ENCODE measurements around the gene GRID2.
"Not testable (repeated sequence)": the region's sequence is repeated elsewhere in the genome, so short reads cannot be mapped to it uniquely, and the experiment has no call there.

GRID2 gene

DNA sequence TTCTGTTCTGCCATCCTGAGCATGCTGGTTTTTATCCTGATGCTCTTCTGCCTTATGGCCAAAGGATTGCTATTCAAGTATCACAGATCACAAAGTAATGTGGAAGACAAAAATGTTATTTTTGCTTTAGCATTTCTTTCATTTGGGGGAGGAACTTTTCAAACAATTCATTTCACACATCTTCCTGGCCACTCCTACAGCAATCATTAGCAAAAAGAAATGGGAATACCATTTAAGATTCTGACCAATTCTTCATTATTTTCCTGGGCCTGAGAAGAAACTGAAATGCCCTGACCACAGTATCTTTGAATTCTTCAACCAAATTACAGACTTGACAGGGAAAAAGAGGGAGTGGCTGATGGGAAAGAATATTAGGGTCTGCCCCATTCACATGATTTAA lies 38.0 kb upstream of the GRID2 start:
- Histone ChIP-seq H3K27ac (ENCODE audit: low read depth, low read length) (no peak overlapping the region), H3K4me3 (ENCODE audit: low read depth, low read length) (no peak overlapping the region), H3K4me1 (ENCODE audit: control insufficient read depth, insufficient read depth, low read length) (peaks cover 14% of the 10 kb centered on the region), H3K9ac (ENCODE audit: low read length) (no peak overlapping the region), H3K27me3 (ENCODE audit: control insufficient read depth, insufficient read depth, low read length) (no peaks in the 10 kb centered on the region), H3K9me3 (ENCODE audit: control insufficient read depth, insufficient read depth, low read depth, low read length) (no peaks in the 10 kb centered on the region), H3K36me3 (ENCODE audit: control insufficient read depth, insufficient read depth, low read length) (peaks cover 100% of the 10 kb centered on the region)

DNA sequence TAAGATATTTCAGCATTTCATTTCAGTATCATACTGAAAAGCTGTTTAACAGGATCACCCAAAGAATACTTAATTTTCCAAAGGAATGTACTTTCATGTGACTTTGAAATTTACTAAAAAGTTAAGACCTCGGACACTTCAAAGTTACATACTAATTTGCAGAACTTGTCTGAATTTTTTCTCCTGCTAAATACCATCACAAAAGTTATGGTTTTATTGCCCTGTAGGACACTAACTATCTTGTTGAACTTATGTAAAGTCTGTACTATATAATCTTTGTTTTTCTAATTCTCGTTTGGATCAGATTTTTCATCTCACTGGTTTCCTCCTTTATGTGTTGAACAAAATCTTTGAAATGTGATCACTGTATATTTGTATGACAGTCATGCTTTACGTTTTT lies 37.2 kb upstream of the GRID2 start:
- peaks cover 98% of the 10 kb centered on the region for H3K36me3 ChIP-seq (ENCODE audit: control insufficient read depth, insufficient read depth, low read length)
- H3K9me3 ChIP-seq (ENCODE audit: control insufficient read depth, insufficient read depth, low read depth, low read length), result no peaks in the 10 kb centered on the region
- peak overlapping the region; percentile 10; the same call in 1 of the 2 replicates for H3K4me3 ChIP-seq (ENCODE audit: low read depth, low read length)
- no peak overlapping the region for H3K27ac ChIP-seq (ENCODE audit: low read depth, low read length)
- H3K27me3 ChIP-seq (ENCODE audit: control insufficient read depth, insufficient read depth, low read length), result no peaks in the 10 kb centered on the region
- peaks cover 15% of the 10 kb centered on the region for H3K4me1 ChIP-seq (ENCODE audit: control insufficient read depth, insufficient read depth, low read length)
- no peak overlapping the region for H3K9ac ChIP-seq (ENCODE audit: low read length)

DNA sequence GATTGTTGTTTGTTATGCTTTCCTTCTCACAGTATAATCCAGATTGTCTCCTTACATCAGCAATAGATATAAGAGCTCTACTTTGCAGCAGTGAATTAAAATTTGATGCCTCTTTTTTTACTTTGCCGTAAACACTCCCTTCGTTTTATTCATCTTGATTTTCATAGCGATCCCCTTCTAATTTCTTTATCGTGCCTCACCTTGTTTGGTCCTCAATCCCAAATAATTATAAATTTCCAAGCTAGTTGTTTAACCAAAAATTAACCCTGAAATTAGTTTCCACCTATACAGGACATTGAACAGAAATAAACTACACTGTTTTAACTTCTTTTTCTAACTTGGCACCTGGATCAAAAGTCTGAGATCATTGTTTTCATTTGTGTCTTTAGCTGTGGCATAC lies 35.1 kb upstream of the GRID2 start:
- H3K27me3 ChIP-seq (ENCODE audit: control insufficient read depth, insufficient read depth, low read length), result no peaks in the 10 kb centered on the region
- H3K36me3 ChIP-seq (ENCODE audit: control insufficient read depth, insufficient read depth, low read length), result peaks cover 92% of the 10 kb centered on the region
- no peak overlapping the region for H3K27ac ChIP-seq (ENCODE audit: low read depth, low read length)
- H3K4me1 ChIP-seq (ENCODE audit: control insufficient read depth, insufficient read depth, low read length), result peaks cover 18% of the 10 kb centered on the region
- H3K9me3 ChIP-seq (ENCODE audit: control insufficient read depth, insufficient read depth, low read depth, low read length), result no peaks in the 10 kb centered on the region
- peak overlapping the region; percentile 40; the same call in 1 of the 2 replicates for H3K4me3 ChIP-seq (ENCODE audit: low read depth, low read length)
- H3K9ac ChIP-seq (ENCODE audit: low read length), result no peak overlapping the region

DNA sequence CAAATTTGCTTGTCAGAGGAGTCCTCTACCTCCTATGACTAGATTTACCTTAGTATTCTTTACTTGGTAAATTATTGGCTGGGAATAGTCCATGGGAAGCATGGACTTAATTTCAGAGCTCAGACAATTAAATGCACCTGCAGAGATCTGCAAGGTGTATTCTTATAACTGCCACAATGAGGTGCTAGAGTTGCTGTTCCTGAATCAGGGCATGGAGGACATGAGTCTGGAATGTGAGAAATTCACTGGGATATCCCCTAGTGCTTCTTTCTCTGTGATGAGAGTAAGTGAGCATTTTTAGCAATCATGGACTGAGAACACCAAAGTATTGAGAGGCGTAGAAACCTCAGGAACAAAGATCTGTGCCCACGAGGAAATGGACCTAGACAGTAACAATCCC lies 32.9 kb upstream of the GRID2 start:
- Histone ChIP-seq H3K36me3 (ENCODE audit: control insufficient read depth, insufficient read depth, low read length) (peaks cover 87% of the 10 kb centered on the region), H3K9me3 (ENCODE audit: control insufficient read depth, insufficient read depth, low read depth, low read length) (no peaks in the 10 kb centered on the region), H3K4me1 (ENCODE audit: control insufficient read depth, insufficient read depth, low read length) (peaks cover 18% of the 10 kb centered on the region), H3K27ac (ENCODE audit: low read depth, low read length) (peak overlapping the region; percentile 55), H3K27me3 (ENCODE audit: control insufficient read depth, insufficient read depth, low read length) (no peaks in the 10 kb centered on the region), H3K4me3 (ENCODE audit: low read depth, low read length) (peak overlapping the region; percentile 40), H3K9ac (ENCODE audit: low read length) (peak overlapping the region; percentile 76)

DNA sequence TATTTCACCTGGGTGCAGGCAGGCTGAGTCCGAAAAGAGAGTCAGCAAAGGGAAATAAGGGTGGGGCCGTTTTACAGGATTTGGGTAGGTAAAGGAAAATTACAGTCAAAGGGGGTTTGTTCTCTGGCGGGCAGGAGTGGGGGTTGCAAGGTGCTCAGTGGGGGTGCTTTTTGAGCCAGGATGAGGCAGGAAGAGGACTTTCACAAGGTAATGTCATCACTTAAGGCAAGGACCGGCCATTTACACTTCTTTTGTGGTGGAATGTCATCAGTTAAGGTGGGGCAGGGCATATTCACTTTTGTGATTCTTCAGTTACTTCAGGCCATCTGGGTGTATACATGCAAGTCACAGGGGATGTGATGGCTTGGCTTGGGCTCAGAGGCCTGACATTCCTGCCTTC lies 32.2 kb upstream of the GRID2 start:
- Histone ChIP-seq H3K9ac (ENCODE audit: low read length) (peak overlapping the region; percentile 76), H3K27ac (ENCODE audit: low read depth, low read length) (peak overlapping the region; percentile 55), H3K4me3 (ENCODE audit: low read depth, low read length) (peak overlapping the region; percentile 40), H3K4me1 (ENCODE audit: control insufficient read depth, insufficient read depth, low read length) (peaks cover 18% of the 10 kb centered on the region), H3K36me3 (ENCODE audit: control insufficient read depth, insufficient read depth, low read length) (peaks cover 82% of the 10 kb centered on the region)
- H3K9me3 ChIP-seq (ENCODE audit: control insufficient read depth, insufficient read depth, low read depth, low read length); H3K27me3 ChIP-seq (ENCODE audit: control insufficient read depth, insufficient read depth, low read length): not testable (repeated sequence)

DNA sequence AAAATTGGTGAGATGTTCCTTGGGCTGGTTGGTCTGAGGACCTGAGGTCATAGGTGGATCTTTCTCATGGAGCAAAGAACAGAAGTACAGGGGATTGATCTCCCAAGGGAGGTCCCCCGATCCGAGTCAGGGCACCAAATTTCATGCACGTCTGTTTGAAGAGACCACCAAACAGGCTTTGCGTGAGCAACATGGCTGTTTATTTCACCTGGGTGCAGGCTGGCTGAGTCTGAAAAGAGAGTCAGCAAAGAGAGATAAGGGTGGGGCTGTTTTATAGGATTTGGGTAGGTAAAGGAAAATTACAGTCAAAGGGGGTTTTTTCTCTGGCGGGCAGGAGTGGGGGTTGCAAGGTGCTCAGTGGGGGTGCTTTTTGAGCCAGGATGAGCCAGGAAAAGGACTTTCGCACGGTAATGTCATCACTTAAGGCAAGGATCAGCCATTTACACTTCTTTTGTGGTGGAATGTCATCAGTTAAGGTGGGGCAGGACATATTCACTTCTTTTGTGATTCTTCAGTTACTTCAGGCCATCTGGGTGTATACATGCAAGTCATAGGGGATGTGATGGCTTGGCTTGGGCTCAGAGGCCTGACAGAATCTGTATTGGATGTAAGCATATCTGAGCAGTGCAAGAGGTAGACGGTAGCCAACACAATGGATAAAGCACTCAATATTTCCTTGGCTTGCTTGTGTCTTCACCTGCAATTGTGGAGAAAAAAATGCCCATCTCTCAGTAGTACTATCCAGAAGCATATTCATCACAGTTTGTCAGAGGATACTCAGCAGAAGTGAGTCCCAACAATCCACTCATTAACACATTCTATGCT lies 26.5 kb upstream of the GRID2 start:
- not testable (repeated sequence) for H3K27me3 ChIP-seq (ENCODE audit: control insufficient read depth, insufficient read depth, low read length); H3K9me3 ChIP-seq (ENCODE audit: control insufficient read depth, insufficient read depth, low read depth, low read length)
- Histone ChIP-seq H3K4me3 (ENCODE audit: low read depth, low read length) (peak overlapping the region; percentile 87), H3K9ac (ENCODE audit: low read length) (peak overlapping the region; percentile 99), H3K4me1 (ENCODE audit: control insufficient read depth, insufficient read depth, low read length) (peaks cover 31% of the 10 kb centered on the region), H3K36me3 (ENCODE audit: control insufficient read depth, insufficient read depth, low read length) (peaks cover 36% of the 10 kb centered on the region), H3K27ac (ENCODE audit: low read depth, low read length) (peak overlapping the region; percentile 98)

DNA sequence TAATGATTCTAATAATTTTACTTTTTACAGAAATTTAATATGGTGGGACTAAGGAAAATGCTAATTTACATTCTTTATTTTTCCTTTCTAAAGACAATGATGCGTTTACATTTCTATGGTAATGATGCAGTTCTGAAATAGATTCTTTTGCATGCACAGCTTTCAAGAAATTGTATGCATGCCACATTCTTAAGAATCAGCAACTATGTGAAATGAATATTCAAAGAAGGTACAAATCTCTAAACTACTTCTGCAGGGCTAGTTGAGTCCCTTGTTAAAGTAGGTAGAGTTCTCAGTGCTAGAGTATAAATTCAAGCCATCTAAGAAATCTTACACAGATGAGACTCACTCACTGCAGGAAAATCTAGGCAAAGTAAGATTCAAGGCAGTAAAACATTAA lies 24.5 kb upstream of the GRID2 start:
- Histone ChIP-seq H3K27ac (ENCODE audit: low read depth, low read length) (peak overlapping the region; percentile 87), H3K9me3 (ENCODE audit: control insufficient read depth, insufficient read depth, low read depth, low read length) (peaks cover 3% of the 10 kb centered on the region; the same call in 1 of the 2 replicates), H3K36me3 (ENCODE audit: control insufficient read depth, insufficient read depth, low read length) (peaks cover 17% of the 10 kb centered on the region), H3K9ac (ENCODE audit: low read length) (peak overlapping the region; percentile 54), H3K4me1 (ENCODE audit: control insufficient read depth, insufficient read depth, low read length) (peaks cover 28% of the 10 kb centered on the region), H3K4me3 (ENCODE audit: low read depth, low read length) (peak overlapping the region; percentile 87), H3K27me3 (ENCODE audit: control insufficient read depth, insufficient read depth, low read length) (no peaks in the 10 kb centered on the region)

DNA sequence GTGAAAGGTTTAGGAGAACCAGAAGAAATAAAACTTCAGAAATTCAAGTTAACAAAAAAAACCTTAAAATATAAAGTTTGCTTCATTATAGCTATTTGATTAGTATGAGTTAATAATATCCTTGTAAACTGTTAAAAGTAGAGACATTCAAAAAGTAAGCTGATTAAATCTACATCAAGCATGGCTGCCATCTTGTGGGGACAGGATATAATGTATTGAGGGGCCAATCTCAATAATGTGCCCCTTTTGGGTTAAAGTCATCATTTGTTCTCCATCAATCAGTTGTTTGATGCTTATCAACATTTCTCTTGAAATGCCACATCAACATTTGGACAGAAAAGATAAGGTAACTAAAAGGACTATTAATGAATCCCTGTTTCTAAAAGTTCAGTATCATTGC lies 4.6 kb upstream of the GRID2 start:
- Histone ChIP-seq H3K27me3 (ENCODE audit: control insufficient read depth, insufficient read depth, low read length) (no peaks in the 10 kb centered on the region), H3K9me3 (ENCODE audit: control insufficient read depth, insufficient read depth, low read depth, low read length) (no peaks in the 10 kb centered on the region), H3K4me3 (ENCODE audit: low read depth, low read length) (no peak overlapping the region), H3K36me3 (ENCODE audit: control insufficient read depth, insufficient read depth, low read length) (no peaks in the 10 kb centered on the region), H3K4me1 (ENCODE audit: control insufficient read depth, insufficient read depth, low read length) (peaks cover 31% of the 10 kb centered on the region), H3K27ac (ENCODE audit: low read depth, low read length) (no peak overlapping the region), H3K9ac (ENCODE audit: low read length) (no peak overlapping the region)

DNA sequence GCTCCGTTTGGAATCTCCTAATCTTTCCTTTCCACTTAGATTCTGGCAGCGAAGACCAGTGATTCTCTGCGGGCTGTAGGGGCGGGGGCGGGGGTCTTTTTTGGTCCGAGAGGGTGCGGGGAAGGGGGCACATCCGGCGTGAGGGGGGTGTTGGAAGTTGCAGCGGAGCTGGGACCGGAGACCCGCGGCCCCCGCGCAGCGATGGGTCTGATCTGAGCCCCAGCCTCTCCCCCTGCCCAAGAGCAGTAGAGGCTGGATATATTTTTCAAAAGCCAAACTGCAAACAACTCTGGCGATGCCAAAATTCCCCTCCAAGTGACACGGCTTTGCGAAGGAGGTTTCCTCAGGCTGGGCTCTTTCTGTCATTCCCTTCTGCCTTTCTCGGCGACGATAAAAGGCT lies 355 bp downstream of the GRID2 start:
- Histone ChIP-seq H3K9me3 (ENCODE audit: control insufficient read depth, insufficient read depth, low read depth, low read length) (no peaks in the 10 kb centered on the region), H3K9ac (ENCODE audit: low read length) (peak overlapping the region; percentile 86), H3K27ac (ENCODE audit: low read depth, low read length) (no peak overlapping the region), H3K4me1 (ENCODE audit: control insufficient read depth, insufficient read depth, low read length) (peaks cover 40% of the 10 kb centered on the region), H3K27me3 (ENCODE audit: control insufficient read depth, insufficient read depth, low read length) (peaks cover 7% of the 10 kb centered on the region; the same call in 1 of the 2 replicates), H3K4me3 (ENCODE audit: low read depth, low read length) (peak overlapping the region; percentile 95), H3K36me3 (ENCODE audit: control insufficient read depth, insufficient read depth, low read length) (no peaks in the 10 kb centered on the region)

DNA sequence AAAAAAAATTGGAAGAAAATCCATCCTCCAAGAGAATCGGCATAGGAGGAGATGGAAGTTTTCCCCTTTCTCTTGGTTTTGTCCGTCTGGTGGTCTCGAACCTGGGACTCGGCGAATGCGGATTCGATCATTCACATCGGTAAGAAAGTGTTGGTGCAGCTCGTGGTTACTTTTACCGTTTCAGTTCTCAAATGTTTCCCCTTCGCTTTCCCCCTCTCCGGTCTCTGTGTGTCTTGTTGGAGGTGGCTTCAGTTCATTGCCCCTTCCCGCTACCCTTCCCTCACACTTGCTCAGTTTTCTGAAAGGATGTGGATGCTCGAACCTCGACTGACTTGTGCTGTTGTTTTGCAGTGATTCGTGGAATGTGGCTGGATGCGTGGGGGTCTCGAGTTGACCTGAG lies 840 bp downstream of the GRID2 start:
- H3K9ac ChIP-seq (ENCODE audit: low read length), result peak overlapping the region; percentile 86
- peaks cover 39% of the 10 kb centered on the region for H3K4me1 ChIP-seq (ENCODE audit: control insufficient read depth, insufficient read depth, low read length)
- peaks cover 7% of the 10 kb centered on the region; the same call in 1 of the 2 replicates for H3K27me3 ChIP-seq (ENCODE audit: control insufficient read depth, insufficient read depth, low read length)
- H3K4me3 ChIP-seq (ENCODE audit: low read depth, low read length), result peak overlapping the region; percentile 95
- no peaks in the 10 kb centered on the region for H3K9me3 ChIP-seq (ENCODE audit: control insufficient read depth, insufficient read depth, low read depth, low read length)
- no peaks in the 10 kb centered on the region for H3K36me3 ChIP-seq (ENCODE audit: control insufficient read depth, insufficient read depth, low read length)
- H3K27ac ChIP-seq (ENCODE audit: low read depth, low read length), result no peak overlapping the region; the same call in 1 of the 2 replicates

DNA sequence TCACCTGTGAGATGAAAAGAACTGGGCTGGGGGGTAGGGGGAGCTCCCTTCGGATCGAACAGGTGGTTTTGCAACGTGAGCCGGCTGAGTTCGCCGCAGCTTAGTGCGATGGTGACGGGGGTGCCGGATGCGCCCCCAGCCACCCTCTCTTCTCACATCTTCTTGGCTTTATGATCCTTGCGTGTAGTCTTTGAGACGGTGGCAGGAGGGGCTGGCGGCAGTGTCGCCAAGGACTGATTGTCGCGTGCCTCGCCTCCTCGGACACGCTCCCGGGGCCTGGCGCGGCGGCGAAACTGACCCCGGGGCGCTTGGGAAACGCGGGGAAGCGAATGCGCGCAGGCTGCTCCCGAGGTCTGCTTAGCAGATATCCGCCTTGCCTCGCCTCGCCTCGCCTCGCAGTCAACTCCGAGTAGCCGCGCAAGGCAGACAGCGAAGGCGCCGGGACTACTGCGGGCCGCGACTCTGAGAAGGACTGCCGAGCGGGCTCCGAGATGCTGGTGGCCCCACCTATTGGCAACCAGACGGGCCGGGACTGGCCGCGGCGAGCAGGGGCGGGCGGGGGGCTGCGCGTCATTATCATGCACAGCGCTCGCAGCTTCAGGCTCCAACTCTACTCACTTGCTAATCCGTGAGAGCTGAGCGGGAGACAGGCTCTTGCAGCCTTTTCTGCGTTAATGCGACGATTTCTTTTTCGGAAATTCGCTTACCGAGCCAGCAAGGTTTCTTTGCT lies 1.5 kb downstream of the GRID2 start:
- no peaks in the 10 kb centered on the region for H3K9me3 ChIP-seq (ENCODE audit: control insufficient read depth, insufficient read depth, low read depth, low read length)
- H3K36me3 ChIP-seq (ENCODE audit: control insufficient read depth, insufficient read depth, low read length), result no peaks in the 10 kb centered on the region
- H3K4me1 ChIP-seq (ENCODE audit: control insufficient read depth, insufficient read depth, low read length), result peaks cover 33% of the 10 kb centered on the region
- peak overlapping the region; percentile 72; the same call in 1 of the 2 replicates for H3K27ac ChIP-seq (ENCODE audit: low read depth, low read length)
- H3K9ac ChIP-seq (ENCODE audit: low read length), result peak overlapping the region; percentile 86
- peak overlapping the region; percentile 95 for H3K4me3 ChIP-seq (ENCODE audit: low read depth, low read length)
- peaks cover 7% of the 10 kb centered on the region; the same call in 1 of the 2 replicates for H3K27me3 ChIP-seq (ENCODE audit: control insufficient read depth, insufficient read depth, low read length)
